Left lung (tissue), 10 donors: ENCODE results near the gene NPHP4. TPM values are rescaled to one million over a fixed set of nuclear protein-coding genes. Genes with fewer than 3 reads are reported as not detected.
A peak's percentile ranks its signal among the peaks of the same experiment; 100 is the strongest.

Experiments
- ATAC-seq: fragments of 200-7000 bp; cut with Tn5 transposase; one replicate; pipeline ENCODE4 v1.9.1; 2020; ENCODE audit warnings: moderate library complexity
- DNase-seq, 4 donors: peaks; one replicate each; pipeline ENCODE4 v3.0.0-alpha.2; 2013 to 2020
- H3K27ac ChIP-seq, 2 donors: fragments of 200-600 bp; sonication (generic) in 1 of 2; one replicate each; pipeline versions ENCODE4 v1.5.0 to v1.8.0; 2020 to 2021
- H3K27me3 ChIP-seq, 2 donors: fragments of 200-600 bp; sonication (generic) in 1 of 2; one replicate each; pipeline versions ENCODE4 v1.5.0 to v1.8.0; 2020 to 2021
- H3K36me3 ChIP-seq, 2 donors: fragments of 200-600 bp; sonication (generic) in 1 of 2; one replicate each; pipeline versions ENCODE4 v1.5.0 to v1.8.0; 2020 to 2021
- H3K4me1 ChIP-seq, 2 donors: fragments of 200-600 bp; one replicate each; pipeline ENCODE4 v1.8.0; 2021
- H3K4me3 ChIP-seq, 2 donors: fragments of 200-600 bp; sonication (generic) in 1 of 2; one replicate each; pipeline versions ENCODE4 v1.5.0 to v1.8.0; 2020 to 2021; ENCODE audit warnings: mild to moderate bottlenecking in 1 of 2
- H3K9me3 ChIP-seq, 2 donors: fragments of 200-600 bp; sonication (generic) in 1 of 2; one replicate each; pipeline versions ENCODE4 v1.5.0 to v1.8.0; 2020 to 2021
- CTCF ChIP-seq, 2 donors: fragments of 200-600 bp; sonication (generic) in 1 of 2; IDR thresholded peaks; one replicate each; pipeline versions ENCODE4 v1.5.0 to v1.8.0; 2021; ENCODE audit warnings: antibody characterized with exemption in 2 of 2
- intact Hi-C, 2 donors: fragments of 100-400 bp; cut with DNase I; formaldehyde crosslinking; loops; one replicate each; pipeline versions ENCODE4 v1.11.2 to v1.14.2; 2022
- polyA plus RNA-seq, 6 donors: library from polyadenylated mRNA; unstranded; fragments of 120-200 nt; gene quantifications; one replicate each; pipeline ENCODE4 v1.2.1, GENCODE V29; 2013; ENCODE audit not compliant: insufficient read length in 6 of 6
- total RNA-seq, 2 donors: library from RNA; stranded (reverse); fragmentation: NEBNext Ultra II Directional; extraction: Animal tissue kit (Norgen Biotek cat#: 25700); gene quantifications; one replicate each; pipeline ENCODE4 v1.2.1, GENCODE V29; 2021
- donor health status: DM: no; HTN: yes; CAD: no.
- donor health status: DM: no; HTN: no; CAD: no.

Gene NPHP4
- total and polyA plus RNA-seq, 8 donors = 9.4 to 16.4 (median 10.2) TPM

DNA sequence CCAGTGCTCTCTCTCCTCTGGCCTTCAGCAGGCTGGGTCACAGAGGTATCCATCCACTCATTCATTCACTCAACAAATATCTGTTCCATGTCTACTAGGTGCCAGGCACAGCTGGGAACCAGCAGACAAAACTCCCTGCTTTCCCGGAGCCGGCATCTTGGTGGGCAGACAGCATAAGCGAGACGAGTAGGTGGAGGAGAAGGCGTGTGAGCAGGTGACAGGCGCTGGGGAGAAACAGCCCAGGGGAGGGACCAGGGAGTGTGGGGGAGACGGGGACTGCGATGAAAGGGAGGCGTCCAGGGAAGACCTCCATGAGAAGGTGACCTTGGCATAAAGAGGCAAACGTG lies 42.5 kb upstream of the NPHP4 start:
- no peaks in the 10 kb centered on the region for H3K27me3 ChIP-seq
- intact Hi-C loops = no loop called here

DNA sequence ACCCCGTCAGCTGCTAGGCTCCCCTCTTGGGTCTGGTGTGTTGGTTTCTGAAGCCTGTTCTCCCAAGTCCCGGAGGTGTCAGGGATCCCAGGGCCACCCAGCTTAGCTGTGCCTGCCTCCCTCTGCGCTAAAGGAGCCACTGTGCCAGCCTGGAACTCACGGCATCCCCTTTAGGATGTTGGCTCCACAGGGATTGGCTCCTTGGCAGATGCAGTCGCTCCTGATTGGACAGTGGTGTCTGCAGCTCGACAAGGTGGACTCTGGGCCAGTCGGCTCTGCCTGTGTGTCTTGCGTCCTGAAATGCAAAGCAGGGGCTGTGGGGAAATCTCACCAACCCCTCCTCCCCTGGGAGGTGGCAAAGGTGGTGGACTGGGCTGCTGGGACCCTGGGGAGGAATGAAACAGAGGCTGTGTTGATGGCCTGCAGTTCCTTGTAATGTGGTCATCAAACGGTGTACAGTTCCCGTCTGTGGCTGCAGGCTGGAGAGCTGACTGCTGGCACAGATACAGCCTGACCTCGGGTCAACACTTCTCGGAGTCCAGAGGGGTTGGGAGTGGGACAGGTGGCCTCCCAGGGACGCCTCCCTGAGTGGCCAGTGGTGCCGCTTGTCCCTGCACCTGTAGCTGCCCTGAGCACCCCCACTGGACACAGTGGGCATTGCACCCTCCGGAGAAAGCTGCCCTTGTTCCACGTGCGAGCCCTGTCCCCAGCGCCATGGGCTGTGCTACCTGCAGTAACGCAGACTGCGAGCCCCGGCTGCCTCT lies 41.9 kb upstream of the NPHP4 start:
- Histone ChIP-seq H3K9me3 (no peaks in the 10 kb centered on the region), H3K27ac (no peak overlapping the region), H3K27me3 (no peaks in the 10 kb centered on the region), H3K4me3 (no peak overlapping the region), H3K36me3 (peaks cover 0 to 31% of the 10 kb centered on the region in 2 donors), H3K4me1 (peaks cover 0 to 36% of the 10 kb centered on the region in 2 donors)
- peak in 1 of 4 donors; percentile 85 for DNase-seq
- intact Hi-C loops = no loop called here
- TF ChIP-seq CTCF (IDR thresholded peaks at IDR 0.05) = peak; percentile 47 to 75
- ATAC-seq = peak; percentile 86

More for the DNA sequence above, 42.5 kb upstream of the NPHP4 start:
- Histone ChIP-seq H3K4me1 (peaks cover 0 to 36% of the 10 kb centered on the region in 2 donors), H3K4me3 (no peak overlapping the region), H3K27ac (no peak overlapping the region), H3K36me3 (peaks cover 0 to 25% of the 10 kb centered on the region in 2 donors), H3K9me3 (no peaks in the 10 kb centered on the region)
- no peak for ATAC-seq
- no peak for TF ChIP-seq CTCF (IDR thresholded peaks at IDR 0.05)
- DNase-seq = no peak

- intact Hi-C loops = no loop called here
- ATAC-seq = no peak
- H3K36me3 ChIP-seq = peaks cover 0 to 24% of the 10 kb centered on the region in 2 donors
- H3K9me3 ChIP-seq = no peaks in the 10 kb centered on the region
- TF ChIP-seq CTCF (IDR thresholded peaks at IDR 0.05) = no peak
- H3K27ac ChIP-seq = no peak overlapping the region
- no peak overlapping the region for H3K4me3 ChIP-seq
- DNase-seq = no peak
- H3K4me1 ChIP-seq = peaks cover 0 to 35% of the 10 kb centered on the region in 2 donors
- H3K27me3 ChIP-seq = no peaks in the 10 kb centered on the region
Measured at GRCh38 chr1:6033124-6033523, 40.9 kb upstream of the NPHP4 start.

- TF ChIP-seq CTCF (IDR thresholded peaks at IDR 0.05) = no peak
- H3K36me3 ChIP-seq = peaks cover 0 to 14% of the 10 kb centered on the region in 2 donors
Measured at GRCh38 chr1:6030547-6031261, 38.5 kb upstream of the NPHP4 start.

GRCh38 chr1:6030132-6030531 lies 37.9 kb upstream of the NPHP4 start:
- Histone ChIP-seq H3K4me1 (peaks cover 0 to 39% of the 10 kb centered on the region in 2 donors), H3K27ac (peak overlapping the region in 1 of 2 donors; percentile 94), H3K27me3 (peaks cover 0 to 18% of the 10 kb centered on the region in 2 donors), H3K36me3 (peaks cover 0 to 11% of the 10 kb centered on the region in 2 donors), H3K4me3 (no peak overlapping the region), H3K9me3 (no peaks in the 10 kb centered on the region)
- TF ChIP-seq CTCF (IDR thresholded peaks at IDR 0.05) = no peak
- intact Hi-C loops = no loop called here
- DNase-seq = peak in 1 of 4 donors; percentile 16
- no peak for ATAC-seq

More at GRCh38 chr1:6030547-6031261, 38.5 kb upstream of the NPHP4 start:
- no peak for ATAC-seq
- DNase-seq = no peak
- no peak overlapping the region for H3K4me3 ChIP-seq
- H3K27me3 ChIP-seq = peaks cover 0 to 12% of the 10 kb centered on the region in 2 donors
- H3K9me3 ChIP-seq = no peaks in the 10 kb centered on the region
- no peak overlapping the region for H3K27ac ChIP-seq
- peaks cover 0 to 33% of the 10 kb centered on the region in 2 donors for H3K4me1 ChIP-seq
- intact Hi-C loops = no loop called here
